Hepatocyte (in vitro differentiated cells): ENCODE data around the gene SLC22A14. TPM values are rescaled to one million over a fixed set of nuclear protein-coding genes. Genes with fewer than 3 reads are reported as not detected.

Experiments used
- DNase-seq: peaks from one replicate; pipeline ENCODE4 v3.0.0-alpha.2; 2016; ENCODE audit warnings: low spot score
- H2AFZ ChIP-seq: fragments of 200-600 bp; sonication (generic); 2 replicates; pipeline ENCODE4 v1.6.0; 2016; ENCODE audit warnings: antibody characterized with exemption, mild to moderate bottlenecking
- H3K27ac ChIP-seq: fragments of 200-600 bp; sonication (generic); 2 replicates; pipeline ENCODE4 v1.5.1; 2016; ENCODE audit warnings: mild to moderate bottlenecking
- H3K27me3 ChIP-seq: fragments of 200-600 bp; sonication (generic); 2 replicates; pipeline ENCODE4 v1.6.1; 2016
- H3K36me3 ChIP-seq: fragments of 200-600 bp; sonication (generic); replicated peaks from 2 replicates; pipeline ENCODE4 v1.5.1; 2016; ENCODE audit warnings: low read depth; ENCODE audit not compliant: insufficient read depth
- H3K4me1 ChIP-seq: fragments of 200-600 bp; sonication (generic); 2 replicates; pipeline ENCODE4 v1.5.1; 2016; ENCODE audit warnings: mild to moderate bottlenecking, moderate library complexity; ENCODE audit not compliant: insufficient read depth
- H3K4me2 ChIP-seq: fragments of 200-600 bp; sonication (generic); 2 replicates; pipeline ENCODE4 v1.6.0; 2016
- H3K4me3 ChIP-seq: fragments of 200-600 bp; sonication (generic); 2 replicates; pipeline ENCODE4 v1.5.1; 2016; ENCODE audit warnings: mild to moderate bottlenecking
- H3K79me2 ChIP-seq: fragments of 200-600 bp; sonication (generic); 2 replicates; pipeline ENCODE4 v1.6.0; 2017; ENCODE audit warnings: mild to moderate bottlenecking
- H3K9me2 ChIP-seq: fragments of 200-600 bp; sonication (generic); replicated peaks from 2 replicates; pipeline ENCODE4 v1.6.0; 2017; ENCODE audit warnings: mild to moderate bottlenecking; ENCODE audit not compliant: insufficient read depth
- H3K9me3 ChIP-seq: fragments of 200-600 bp; sonication (generic); 2 replicates; pipeline ENCODE4 v1.5.1; 2016; ENCODE audit warnings: low read depth, mild to moderate bottlenecking
- H4K20me1 ChIP-seq: fragments of 200-600 bp; sonication (generic); 2 replicates; pipeline ENCODE4 v1.6.0; 2016; ENCODE audit warnings: mild to moderate bottlenecking; ENCODE audit not compliant: insufficient read depth, poor library complexity, severe bottlenecking
- CTCF ChIP-seq: fragments of 200-600 bp; sonication (generic); IDR thresholded peaks from 2 replicates; pipeline ENCODE4 v1.5.1; 2016; ENCODE audit warnings: antibody characterized with exemption, mild to moderate bottlenecking; ENCODE audit not compliant: poor library complexity
- EZH2 ChIP-seq: fragments of 200-600 bp; sonication (generic); IDR thresholded peaks from 2 replicates; pipeline ENCODE4 v1.6.1; 2016; ENCODE audit warnings: antibody characterized with exemption, mild to moderate bottlenecking, borderline replicate concordance
- EZH2phosphoT487 ChIP-seq: fragments of 200-600 bp; sonication (generic); IDR thresholded peaks from one replicate; pipeline ENCODE4 v1.6.1; 2018; ENCODE audit warnings: antibody characterized with exemption, mild to moderate bottlenecking, low read depth, moderate library complexity; ENCODE audit not compliant: unreplicated experiment, severe bottlenecking
- WGBS: methylation state at CpG from one replicate; pipeline ENCODE4 v1.1.6; 2016; ENCODE audit warnings: low lambda C conversion rate; ENCODE audit errors: missing lambda C conversion rate; 5-methylcytosine and 5-hydroxymethylcytosine counted together
- polyA plus RNA-seq: library from polyadenylated mRNA; unstranded; fragments of >200 nt; fragmentation: Nextera tagmentation; extraction: Ambion mirVana; gene quantifications from 2 replicates; pipeline ENCODE4 v1.2.1, GENCODE V29; 2016
- total RNA-seq: library from RNA; depleted of rRNA; stranded (reverse); fragments of >200 nt; gene quantifications from 2 replicates; pipeline ENCODE4 v1.2.3, GENCODE V29; 2014

Gene SLC22A14
- total and polyA plus RNA-seq, 2 experiments from 2014 or later = 0.57 to 0.64 TPM

- Histone ChIP-seq H3K36me3 (no peaks in the 10 kb centered on the region), H4K20me1 (no peaks in the 10 kb centered on the region), H3K9me2 (no peaks in the 10 kb centered on the region), H3K9me3 (no peaks in the 10 kb centered on the region), H2AFZ (no peak overlapping the region), H3K4me2 (no peak overlapping the region), H3K79me2 (no peaks in the 10 kb centered on the region), H3K4me3 (no peak overlapping the region), H3K4me1 (no peaks in the 10 kb centered on the region), H3K27ac (no peak overlapping the region), H3K27me3 (no peaks in the 10 kb centered on the region)
- TF ChIP-seq EZH2phosphoT487 = no peak
- no peak for TF ChIP-seq EZH2
- no peak for TF ChIP-seq CTCF
- DNase-seq = no peak
- 91% methylated on average over 6 of the region's 6 CpGs for WGBS
Measured at GRCh38 chr3:38364721-38365400, 82.8 kb downstream of the SLC22A14 start.

GRCh38 chr3:38365469-38366062, 83.5 kb downstream of the SLC22A14 start:
- Histone ChIP-seq H3K4me2 (no peak overlapping the region), H2AFZ (no peak overlapping the region), H4K20me1 (no peaks in the 10 kb centered on the region), H3K9me3 (no peaks in the 10 kb centered on the region), H3K27me3 (no peaks in the 10 kb centered on the region), H3K4me3 (no peak overlapping the region), H3K9me2 (no peaks in the 10 kb centered on the region), H3K36me3 (no peaks in the 10 kb centered on the region), H3K79me2 (no peaks in the 10 kb centered on the region), H3K4me1 (no peaks in the 10 kb centered on the region), H3K27ac (no peak overlapping the region)
- no peak for DNase-seq
- 96% methylated on average over 13 of the region's 13 CpGs for WGBS
- no peak for TF ChIP-seq EZH2
- no peak for TF ChIP-seq EZH2phosphoT487
- no peak for TF ChIP-seq CTCF

GRCh38 chr3:38366082-38366481, 84.0 kb downstream of the SLC22A14 start:
- Histone ChIP-seq H2AFZ (no peak overlapping the region), H3K9me2 (no peaks in the 10 kb centered on the region), H3K9me3 (no peaks in the 10 kb centered on the region), H4K20me1 (no peaks in the 10 kb centered on the region), H3K4me3 (no peak overlapping the region), H3K27ac (no peak overlapping the region), H3K79me2 (no peaks in the 10 kb centered on the region), H3K4me2 (no peak overlapping the region), H3K36me3 (no peaks in the 10 kb centered on the region), H3K27me3 (no peaks in the 10 kb centered on the region), H3K4me1 (no peaks in the 10 kb centered on the region)
- 97% methylated on average over 3 of the region's 3 CpGs for WGBS
- no peak for DNase-seq
- TF ChIP-seq CTCF = no peak
- TF ChIP-seq EZH2phosphoT487 = no peak
- TF ChIP-seq EZH2 = no peak
